Kidney epithelial cell (primary cell): ENCODE measurements around the gene MKS1. TPM values are rescaled to one million over a fixed set of nuclear protein-coding genes. Genes with fewer than 3 reads are reported as not detected.

ENCODE experiments used
- DNase-seq: peaks from one replicate; pipeline ENCODE4 v3.0.0-alpha.2; 2010; ENCODE audit warnings: low read depth
- H3K27me3 ChIP-seq: 2 replicates; pipeline ENCODE4 v1.6.0; 2011; ENCODE audit warnings: low read length; ENCODE audit not compliant: control insufficient read depth, insufficient read depth
- H3K36me3 ChIP-seq: 2 replicates; pipeline ENCODE4 v1.5.1; 2011; ENCODE audit warnings: low read length; ENCODE audit not compliant: control insufficient read depth, insufficient read depth
- H3K4me3 ChIP-seq: 2 replicates; pipeline ENCODE4 v1.5.1; 2011; ENCODE audit warnings: low read depth, mild to moderate bottlenecking, control low read depth, low read length
- total RNA-seq: library from RNA; depleted of rRNA; stranded (reverse); fragments of >200 nt; gene quantifications from 2 replicates; pipeline ENCODE4 v1.2.3, GENCODE V29; 2015
- TF ChIP-seq, protein P1 (sequence below): IDR thresholded peaks from 2 replicates; pipeline ENCODE4 v1.5.1; 2011; ENCODE audit warnings: mild to moderate bottlenecking, moderate library complexity, low read length, control low read depth, inconsistent platforms; ENCODE audit not compliant: insufficient read depth, poor library complexity, severe bottlenecking

The MKS1 gene
- total RNA-seq, 1 donor from 2014 or later: 17.5 TPM

- peaks cover 12% of the 10 kb centered on the region for H3K27me3 ChIP-seq
- TF ChIP-seq, protein P1, sequence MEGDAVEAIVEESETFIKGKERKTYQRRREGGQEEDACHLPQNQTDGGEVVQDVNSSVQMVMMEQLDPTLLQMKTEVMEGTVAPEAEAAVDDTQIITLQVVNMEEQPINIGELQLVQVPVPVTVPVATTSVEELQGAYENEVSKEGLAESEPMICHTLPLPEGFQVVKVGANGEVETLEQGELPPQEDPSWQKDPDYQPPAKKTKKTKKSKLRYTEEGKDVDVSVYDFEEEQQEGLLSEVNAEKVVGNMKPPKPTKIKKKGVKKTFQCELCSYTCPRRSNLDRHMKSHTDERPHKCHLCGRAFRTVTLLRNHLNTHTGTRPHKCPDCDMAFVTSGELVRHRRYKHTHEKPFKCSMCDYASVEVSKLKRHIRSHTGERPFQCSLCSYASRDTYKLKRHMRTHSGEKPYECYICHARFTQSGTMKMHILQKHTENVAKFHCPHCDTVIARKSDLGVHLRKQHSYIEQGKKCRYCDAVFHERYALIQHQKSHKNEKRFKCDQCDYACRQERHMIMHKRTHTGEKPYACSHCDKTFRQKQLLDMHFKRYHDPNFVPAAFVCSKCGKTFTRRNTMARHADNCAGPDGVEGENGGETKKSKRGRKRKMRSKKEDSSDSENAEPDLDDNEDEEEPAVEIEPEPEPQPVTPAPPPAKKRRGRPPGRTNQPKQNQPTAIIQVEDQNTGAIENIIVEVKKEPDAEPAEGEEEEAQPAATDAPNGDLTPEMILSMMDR: no peak
- H3K36me3 ChIP-seq: no peaks in the 10 kb centered on the region
- H3K4me3 ChIP-seq: no peak overlapping the region
- no peak for DNase-seq
Measured at GRCh38 chr17:58187063-58187462, 32.0 kb downstream of the MKS1 start.

GRCh38 chr17:58186591-58186990 is 32.5 kb downstream of the MKS1 start:
- TF ChIP-seq, protein P1: no peak
- H3K36me3 ChIP-seq: no peaks in the 10 kb centered on the region
- H3K27me3 ChIP-seq: peaks cover 9% of the 10 kb centered on the region
- DNase-seq: no peak
- no peak overlapping the region for H3K4me3 ChIP-seq

DNA sequence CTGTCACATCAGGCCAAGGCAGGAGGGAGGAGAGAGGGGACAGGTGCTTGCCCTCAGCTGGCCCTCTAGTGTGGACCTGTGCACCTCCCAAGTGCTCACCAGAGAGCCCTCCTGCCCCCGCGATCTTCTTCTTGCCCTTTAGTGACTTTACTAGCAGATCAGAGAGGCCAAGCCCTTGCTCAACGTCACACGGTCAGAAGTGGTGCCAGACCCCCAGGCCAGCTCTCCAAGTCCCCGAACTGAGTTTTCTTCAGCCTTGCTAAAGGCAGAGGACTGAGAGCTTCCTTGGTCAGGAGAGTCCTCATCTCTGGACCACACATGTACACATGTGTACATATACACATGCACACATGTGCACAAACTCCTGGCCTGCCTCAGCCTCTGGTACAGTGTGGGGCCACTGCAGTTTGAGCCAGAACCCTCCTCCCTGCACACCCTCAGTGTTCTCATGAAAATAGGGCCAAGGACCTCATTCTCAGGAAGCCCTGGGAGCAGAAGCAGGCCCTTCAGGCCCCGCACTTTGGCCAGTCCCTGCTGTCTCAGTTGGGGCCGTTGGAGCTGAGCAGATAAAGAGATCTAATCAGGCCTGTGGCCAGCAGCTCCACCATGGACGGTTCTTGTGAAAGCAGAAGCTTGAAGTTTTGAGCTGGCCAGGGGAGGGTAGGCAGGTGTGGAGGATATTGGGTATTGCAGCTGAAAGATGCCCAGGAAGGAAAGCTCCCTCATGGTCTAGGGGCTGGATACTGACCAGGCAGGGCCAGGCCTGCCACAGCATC is 33.9 kb downstream of the MKS1 start:
- TF ChIP-seq, protein P1: no peak
- H3K27me3 ChIP-seq: peaks cover 4% of the 10 kb centered on the region
- no peak overlapping the region for H3K4me3 ChIP-seq
- no peak for DNase-seq
- no peaks in the 10 kb centered on the region for H3K36me3 ChIP-seq

- peak; percentile 16 for DNase-seq
- H3K4me3 ChIP-seq: no peak overlapping the region
- H3K36me3 ChIP-seq: no peaks in the 10 kb centered on the region
- H3K27me3 ChIP-seq: peaks cover 2% of the 10 kb centered on the region
- TF ChIP-seq, protein P1: no peak
Measured at GRCh38 chr17:58184308-58184985, 34.6 kb downstream of the MKS1 start.

DNA sequence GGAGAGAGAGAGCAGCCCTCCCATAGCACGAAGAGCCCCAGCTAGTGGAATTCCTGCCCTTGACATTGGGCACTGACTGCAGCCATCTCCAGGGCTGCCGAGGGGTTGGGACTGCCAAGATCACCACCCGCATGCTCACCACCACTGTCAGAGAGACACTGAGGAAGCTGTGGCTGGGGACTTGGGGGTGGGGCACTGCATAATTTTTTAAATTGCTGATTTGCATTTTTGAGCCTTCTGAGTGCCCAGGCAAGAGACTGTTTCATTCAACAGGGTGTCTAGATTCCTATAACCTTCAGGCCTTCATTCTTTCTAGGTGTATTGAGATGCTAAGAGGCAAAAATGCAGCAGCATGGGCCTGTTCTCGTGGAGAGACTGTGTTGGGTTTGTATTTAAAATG is 35.5 kb downstream of the MKS1 start:
- no peaks in the 10 kb centered on the region for H3K36me3 ChIP-seq
- no peak for DNase-seq
- peaks cover 2% of the 10 kb centered on the region for H3K27me3 ChIP-seq
- H3K4me3 ChIP-seq: no peak overlapping the region
- TF ChIP-seq, protein P1: no peak
